Stimulated activated CD8-positive, alpha-beta memory T cell treated with anti-CD3 and anti-CD28 coated beads, Interleukin-4, amount 100 ng/mL, for 4 hours (primary cell): ENCODE measurements around the gene CHD1.

ENCODE experiments used
- DNase-seq, 2 donors: peaks; one replicate each; pipeline ENCODE4 v3.0.0-alpha.2; 2020; ENCODE audit warnings: low read depth in 2 of 2, low spot score in 1 of 2

CHD1 gene

DNA sequence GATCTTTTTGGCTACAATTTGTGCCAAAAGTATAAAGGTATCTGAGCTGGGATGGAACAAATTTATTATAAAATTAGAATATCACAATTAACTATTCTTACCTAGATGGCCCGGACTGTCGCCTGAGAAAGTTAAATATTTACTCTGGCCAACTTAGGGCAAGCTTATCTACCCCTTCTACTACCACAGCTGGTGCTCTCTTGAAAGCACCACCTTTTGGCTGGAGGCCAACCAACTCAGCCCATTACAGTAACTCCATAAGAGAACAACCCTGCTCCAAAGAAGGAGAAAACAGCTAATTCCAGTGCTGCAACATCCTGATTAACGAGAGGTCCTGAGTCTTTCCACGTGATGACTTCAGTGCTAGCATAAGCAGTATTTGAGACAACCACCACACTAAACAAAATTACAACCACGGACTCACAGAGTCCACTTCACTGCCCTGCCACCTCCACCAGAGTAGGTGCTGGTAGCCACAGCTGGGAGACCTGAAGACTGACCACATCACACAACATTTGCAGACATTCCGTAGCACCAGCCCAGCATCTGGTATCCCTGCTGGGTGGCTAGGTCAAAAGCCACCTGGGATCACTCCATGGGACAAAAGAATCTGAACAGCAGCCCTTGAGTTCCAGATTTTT is 112.1 kb downstream of the CHD1 start:
- DNase-seq = no peak

GRCh38 chr5:98813755-98814154 is 115.1 kb downstream of the CHD1 start:
- DNase-seq = no peak

GRCh38 chr5:98810206-98810605 is 118.6 kb downstream of the CHD1 start:
- no peak for DNase-seq

GRCh38 chr5:98807806-98808205 is 121.0 kb downstream of the CHD1 start:
- no peak for DNase-seq

DNA sequence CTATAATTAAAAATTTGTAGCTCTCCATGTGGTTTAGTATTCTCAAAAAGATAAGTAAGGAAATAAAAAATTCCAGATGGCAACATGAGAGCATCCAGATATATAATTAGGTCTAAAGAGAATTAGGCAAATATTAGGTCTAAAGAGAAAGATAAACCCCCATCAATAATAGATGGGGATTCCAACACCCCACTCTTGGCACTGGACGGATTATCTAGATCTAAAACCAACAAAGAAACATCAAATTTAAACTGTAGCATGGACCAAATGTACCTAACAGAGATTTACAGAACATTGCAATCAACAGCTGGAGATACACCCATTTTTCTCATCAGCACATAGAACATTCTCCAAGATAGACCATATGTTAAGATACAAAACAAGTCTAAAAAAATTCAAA is 123.7 kb downstream of the CHD1 start:
- DNase-seq = no peak

DNA sequence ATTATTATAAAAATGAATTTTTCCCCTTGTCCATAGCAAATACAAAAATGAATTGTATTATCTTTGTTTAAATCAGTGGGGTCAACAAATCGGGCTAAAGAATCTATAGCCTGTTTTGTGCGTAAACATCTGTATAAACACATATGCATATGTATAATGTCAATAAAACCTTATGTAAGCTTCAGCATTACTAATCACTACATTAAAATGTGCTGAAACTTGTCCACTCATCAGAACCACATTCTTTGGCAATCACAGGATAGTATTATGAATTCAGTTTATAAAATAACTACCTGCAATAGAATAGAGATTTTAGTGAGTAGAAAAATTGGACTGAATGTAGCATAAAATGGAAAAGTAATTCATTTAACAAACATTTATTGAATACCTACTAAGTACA is 124.7 kb downstream of the CHD1 start:
- no peak for DNase-seq
